Glomerular visceral epithelial cell (primary cell): ENCODE results near the gene NCOA1.
"Not testable (repeated sequence)": the region's sequence is repeated elsewhere in the genome, so short reads cannot be mapped to it uniquely, and the experiment has no call there.

Source experiments
- DNase-seq: peaks from one replicate; pipeline ENCODE4 v3.0.0-alpha.2; 2016; ENCODE audit errors: extremely low spot score

The NCOA1 gene

GRCh38 chr2:24787532-24787931, 296.5 kb downstream of the NCOA1 start:
- DNase-seq: no peak

GRCh38 chr2:24788816-24789215, 297.8 kb downstream of the NCOA1 start:
- no peak for DNase-seq

- no peak for DNase-seq
These were observed 300.4 kb downstream of the NCOA1 start for GRCh38 chr2:24791452-24791851.

- no peak for DNase-seq
These were observed 301.5 kb downstream of the NCOA1 start for GRCh38 chr2:24792542-24792873.

GRCh38 chr2:24792874-24793760, 302.1 kb downstream of the NCOA1 start, which contains the start of the genes CENPO and PTRHD1:
TSS of gene CENPO (plus strand) at chr2:24793425. CDS start at chr2:24793920, 495 bp downstream.
TSS of gene PTRHD1 (minus strand) at chr2:24793391. CDS start at chr2:24793377, 14 bp downstream.
- peak; percentile 95 for DNase-seq

GRCh38 chr2:24793761-24794435, 302.8 kb downstream of the NCOA1 start:
- DNase-seq: peak; percentile 24

GRCh38 chr2:24797644-24798043, 306.6 kb downstream of the NCOA1 start:
- no peak for DNase-seq

- DNase-seq: not testable (repeated sequence)
These were observed 309.4 kb downstream of the NCOA1 start for GRCh38 chr2:24800487-24800886.

GRCh38 chr2:24805811-24806660, 315.0 kb downstream of the NCOA1 start:
- not testable (repeated sequence) for DNase-seq

GRCh38 chr2:24806661-24807036, 315.6 kb downstream of the NCOA1 start:
- no peak for DNase-seq

- no peak for DNase-seq
These were observed 318.4 kb downstream of the NCOA1 start for GRCh38 chr2:24809316-24810007.

GRCh38 chr2:24813691-24814137, 322.7 kb downstream of the NCOA1 start:
- DNase-seq: no peak

GRCh38 chr2:24814516-24814915, 323.5 kb downstream of the NCOA1 start:
- DNase-seq: no peak

- no peak for DNase-seq
These were observed 324.1 kb downstream of the NCOA1 start for GRCh38 chr2:24815171-24815570.

GRCh38 chr2:24816404-24816803, 325.4 kb downstream of the NCOA1 start:
- no peak for DNase-seq

- DNase-seq: peak; percentile 38
These were observed 325.8 kb downstream of the NCOA1 start for GRCh38 chr2:24816884-24817283.

GRCh38 chr2:24818721-24819167, 327.7 kb downstream of the NCOA1 start:
- no peak for DNase-seq

GRCh38 chr2:24819442-24820174, 328.6 kb downstream of the NCOA1 start:
- no peak for DNase-seq

GRCh38 chr2:24820175-24820513, 329.1 kb downstream of the NCOA1 start:
- no peak for DNase-seq
